HT-29 (cell line): ENCODE measurements around the gene HSD17B2. TPM values are rescaled to one million over a fixed set of nuclear protein-coding genes. Genes with fewer than 3 reads are reported as not detected.
"Not testable (repeated sequence)": the region's sequence is repeated elsewhere in the genome, so short reads cannot be mapped to it uniquely, and the experiment has no call there.

Experiments
- DNase-seq: peaks from one replicate; pipeline ENCODE4 v3.0.0-alpha.2; 2015; ENCODE audit warnings: low spot score
- total RNA-seq: library from RNA; depleted of rRNA; stranded (reverse); fragments of >200 nt; shearing (Covaris generic); gene quantifications from 2 replicates; pipeline ENCODE4 v1.2.3, GENCODE V29; 2014; rRNA removed

Gene HSD17B2, protein sequence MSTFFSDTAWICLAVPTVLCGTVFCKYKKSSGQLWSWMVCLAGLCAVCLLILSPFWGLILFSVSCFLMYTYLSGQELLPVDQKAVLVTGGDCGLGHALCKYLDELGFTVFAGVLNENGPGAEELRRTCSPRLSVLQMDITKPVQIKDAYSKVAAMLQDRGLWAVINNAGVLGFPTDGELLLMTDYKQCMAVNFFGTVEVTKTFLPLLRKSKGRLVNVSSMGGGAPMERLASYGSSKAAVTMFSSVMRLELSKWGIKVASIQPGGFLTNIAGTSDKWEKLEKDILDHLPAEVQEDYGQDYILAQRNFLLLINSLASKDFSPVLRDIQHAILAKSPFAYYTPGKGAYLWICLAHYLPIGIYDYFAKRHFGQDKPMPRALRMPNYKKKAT
- 39.0 and 40.8 TPM in 2 replicates for total RNA-seq

- DNase-seq, result peak; percentile 87
These were observed at the start of gene HSD17B2 for GRCh38 chr16:82034981-82035612. Gene HSD17B2, plus strand, starts transcription at chr16:82035253. Its CDS starts 172 bp downstream, at chr16:82035425.

- no peak for DNase-seq
These were observed 47.9 kb upstream of the HSD17B2 start for GRCh38 chr16:81987121-81987520.

DNA sequence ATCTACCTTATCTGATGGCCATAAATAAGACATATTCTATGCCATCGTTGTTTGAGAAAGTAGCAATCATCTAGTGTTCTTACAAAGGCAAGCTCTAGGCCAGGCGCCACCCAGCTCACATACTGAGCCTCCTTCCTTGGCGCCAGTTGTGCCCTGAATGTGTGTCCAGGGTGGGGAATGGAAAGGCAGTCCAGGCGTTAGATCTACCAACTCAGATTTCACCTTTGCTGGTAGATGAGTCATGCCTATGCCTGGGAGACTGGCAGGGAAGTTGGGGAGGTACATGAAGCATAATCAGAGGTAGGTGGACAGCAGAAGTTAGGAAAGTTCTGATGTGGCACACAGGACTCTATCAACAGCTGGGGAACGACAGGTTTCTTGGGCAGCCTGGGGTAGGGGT is 47.3 kb upstream of the HSD17B2 start:
- DNase-seq, result peak; percentile 91

- DNase-seq, result no peak
These were observed 42.2 kb upstream of the HSD17B2 start for GRCh38 chr16:81992859-81993258.

DNA sequence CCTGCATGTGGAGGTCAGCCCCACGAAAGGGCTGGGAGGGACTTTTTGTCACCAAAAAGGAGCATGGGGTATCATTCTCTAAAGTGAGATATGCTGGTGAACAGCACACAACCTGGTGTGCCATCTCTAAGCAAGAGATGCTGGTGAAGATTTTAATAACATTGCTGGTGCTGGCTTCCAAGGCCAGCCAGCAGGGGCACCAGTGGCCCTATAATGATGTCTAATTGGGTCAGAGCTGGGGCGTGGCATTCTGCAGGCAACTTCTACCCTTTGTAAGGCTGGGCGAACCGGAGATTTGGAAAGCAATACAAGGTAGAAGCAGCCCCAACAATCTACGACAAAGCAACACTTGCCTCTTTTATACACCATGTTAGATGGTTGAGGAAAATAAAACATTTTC is 40.6 kb upstream of the HSD17B2 start:
- no peak for DNase-seq

- no peak for DNase-seq
These were observed 39.4 kb upstream of the HSD17B2 start for GRCh38 chr16:81995651-81996050.

DNA sequence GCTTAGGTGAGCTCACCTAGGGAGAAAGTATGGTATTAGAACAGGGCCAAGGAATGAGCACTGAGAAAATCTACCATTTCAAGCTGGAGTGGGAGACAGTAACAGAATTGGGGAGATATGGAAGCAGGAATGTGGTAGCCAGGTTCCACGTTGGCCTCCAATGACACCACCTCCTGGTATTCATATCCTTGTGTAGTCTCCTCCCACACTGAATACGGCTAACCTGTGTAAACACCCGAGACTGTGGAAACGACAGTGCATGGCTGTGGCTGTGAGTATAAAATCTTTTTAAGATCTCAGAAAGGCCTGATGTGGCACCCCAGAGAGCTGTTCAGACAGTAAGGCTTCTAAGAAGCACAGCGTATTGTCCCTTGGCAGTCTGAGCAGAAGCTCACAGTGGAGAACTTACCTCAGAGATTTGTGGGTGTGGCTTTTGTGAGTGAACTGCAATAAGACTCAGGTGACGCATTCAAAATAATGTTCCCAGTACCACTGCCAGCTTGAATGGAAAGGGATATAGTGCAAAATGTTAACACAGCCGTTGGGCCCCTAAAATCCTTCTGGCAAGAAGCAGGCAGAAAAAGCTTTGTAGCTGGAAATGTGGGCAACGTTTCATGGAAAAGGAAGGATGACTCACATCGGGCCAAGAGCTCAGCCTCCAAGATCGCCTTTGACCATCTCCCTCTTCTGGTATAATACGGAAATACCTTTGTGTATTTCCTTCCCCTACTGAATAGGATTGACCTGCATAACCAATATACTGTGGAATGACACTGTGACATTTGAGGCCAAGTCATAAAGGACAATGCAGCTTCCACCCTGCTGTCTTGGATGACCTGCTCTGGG is 38.2 kb upstream of the HSD17B2 start:
- peak; percentile 92 for DNase-seq

GRCh38 chr16:81997738-81998137 is 37.3 kb upstream of the HSD17B2 start:
- DNase-seq, result peak; percentile 44

- DNase-seq, result no peak
These were observed 32.2 kb upstream of the HSD17B2 start for GRCh38 chr16:82002831-82003230.

DNA sequence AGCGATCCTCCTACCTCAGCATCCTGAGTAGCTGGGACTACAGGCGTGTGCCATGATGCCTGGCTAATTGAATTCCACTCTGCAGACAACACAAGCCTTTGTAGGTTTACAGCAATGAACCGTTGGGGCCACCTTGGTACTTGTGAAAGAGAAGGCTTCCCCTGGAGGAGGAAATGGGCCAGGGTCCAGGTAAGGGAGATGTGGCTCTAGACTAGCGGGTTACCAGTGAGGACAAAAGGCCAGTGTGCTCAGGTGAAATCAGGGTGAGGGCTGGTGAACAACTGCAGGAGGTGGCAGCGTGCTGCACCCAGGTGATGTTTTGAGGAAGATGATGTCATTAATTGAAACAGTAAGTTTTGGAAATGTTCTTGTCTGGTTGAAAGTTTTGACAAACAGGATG is 30.5 kb upstream of the HSD17B2 start:
- DNase-seq, result peak; percentile 61

- DNase-seq, result peak; percentile 57
These were observed 29.8 kb upstream of the HSD17B2 start for GRCh38 chr16:82005027-82005830.

GRCh38 chr16:82006036-82006435 is 29.0 kb upstream of the HSD17B2 start:
- DNase-seq, result no peak

DNA sequence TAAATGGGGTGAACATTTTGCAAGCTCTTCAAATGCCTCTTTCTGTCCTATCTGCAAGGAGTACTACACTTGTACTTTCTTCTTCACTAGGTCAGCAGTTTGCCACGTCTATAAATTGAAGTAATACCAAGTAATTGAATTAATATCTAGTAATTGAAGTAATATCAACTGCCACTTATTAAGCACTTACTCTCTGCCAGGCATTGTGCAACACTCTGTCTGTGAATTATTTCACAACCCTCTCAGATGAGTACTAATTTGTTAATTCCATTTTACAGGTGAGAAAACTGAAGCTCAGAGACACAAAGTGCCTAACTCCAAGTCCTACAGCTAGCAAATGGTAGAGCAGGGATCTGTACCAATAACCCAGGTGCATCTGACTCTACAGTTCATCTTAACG is 27.9 kb upstream of the HSD17B2 start:
- DNase-seq, result no peak

GRCh38 chr16:82008957-82009592 is 26.0 kb upstream of the HSD17B2 start:
- no peak for DNase-seq

- not testable (repeated sequence) for DNase-seq
These were observed 25.3 kb upstream of the HSD17B2 start for GRCh38 chr16:82009789-82010188.

- DNase-seq, result no peak
These were observed 24.4 kb upstream of the HSD17B2 start for GRCh38 chr16:82010649-82011048.

DNA sequence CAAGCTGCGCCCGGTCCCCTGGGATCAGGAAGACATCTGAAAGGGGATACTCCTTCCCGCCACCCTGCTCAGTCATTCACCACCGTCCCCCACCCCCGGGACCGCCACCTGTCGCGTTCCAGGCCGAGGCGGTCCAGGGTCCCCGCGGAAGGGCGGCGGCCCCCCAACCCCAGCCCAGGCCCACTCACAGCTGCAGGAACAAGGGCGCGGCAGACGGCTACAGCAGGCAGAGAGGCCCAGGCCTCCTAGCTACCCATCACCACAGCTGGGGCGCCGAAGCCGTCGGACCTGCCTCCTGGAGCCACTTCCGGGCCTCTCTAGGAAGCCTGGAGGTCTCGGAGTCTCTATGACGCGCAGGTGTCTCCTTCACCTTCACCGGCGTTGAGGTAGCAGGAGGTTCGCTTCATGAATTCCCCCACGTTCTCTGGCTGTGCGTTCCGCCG is 23.8 kb upstream of the HSD17B2 start, which contains the start of gene SDR42E1:
TSS of gene SDR42E1 (minus strand) at position 272 of the 443 bp plus-strand sequence. CDS start 10,612 bp downstream, outside the sequence.
- peak; percentile 82 for DNase-seq

DNA sequence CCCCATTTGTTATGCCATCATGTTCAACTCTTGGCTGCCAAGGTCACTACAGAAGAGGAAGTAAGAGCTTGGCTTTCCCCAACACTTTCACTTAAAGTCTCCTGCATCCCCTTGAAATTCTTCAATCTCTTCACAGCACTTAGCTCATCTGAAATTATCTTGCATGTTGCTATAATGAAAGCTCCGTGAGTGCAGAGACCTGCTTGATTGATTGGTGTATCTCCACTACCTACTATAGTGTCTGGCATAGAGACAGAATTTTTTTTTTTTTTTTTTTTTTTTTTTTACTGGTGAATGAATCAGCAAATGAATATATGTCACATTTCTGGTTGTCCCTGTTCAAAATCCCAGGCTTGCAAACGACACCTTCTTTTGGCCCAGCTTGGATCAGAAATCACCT is 21.9 kb upstream of the HSD17B2 start:
- no peak for DNase-seq

GRCh38 chr16:82016263-82016662 is 18.8 kb upstream of the HSD17B2 start:
- DNase-seq, result peak; percentile 60

GRCh38 chr16:82016964-82017363 is 18.1 kb upstream of the HSD17B2 start:
- DNase-seq, result no peak
